RWPE1 (cell line): ENCODE measurements around the gene MAP2K6.

Source experiments
- CTCF ChIA-PET: fragments of 350-600 bp; sonication (Branson Sonifier 250); formaldehyde crosslinking; extraction: SDS; loops from one replicate; lab custom pipeline; 2021; lab: Yijun Ruan, JAX
- POLR2A ChIA-PET: fragments of 400-600 bp; formaldehyde crosslinking; extraction: SDS; loops from one replicate; lab custom pipeline; 2020; ENCODE audit warnings: antibody characterized with exemption; ENCODE audit not compliant: low non-redundant PET; lab: Yijun Ruan, JAX
- DNase-seq: peaks from one replicate; pipeline ENCODE4 v3.0.0; 2012; ENCODE audit warnings: low spot score
- H3K27ac ChIP-seq: fragments of 450-650 bp; 2 replicates; pipeline ENCODE4 v1.5.1; 2017
- CTCF ChIP-seq: fragments of 450-650 bp; conservative IDR thresholded peaks from 2 replicates; pipeline ENCODE4 v1.5.1; 2017; ENCODE audit warnings: low read depth, mild to moderate bottlenecking

The MAP2K6 gene

DNA sequence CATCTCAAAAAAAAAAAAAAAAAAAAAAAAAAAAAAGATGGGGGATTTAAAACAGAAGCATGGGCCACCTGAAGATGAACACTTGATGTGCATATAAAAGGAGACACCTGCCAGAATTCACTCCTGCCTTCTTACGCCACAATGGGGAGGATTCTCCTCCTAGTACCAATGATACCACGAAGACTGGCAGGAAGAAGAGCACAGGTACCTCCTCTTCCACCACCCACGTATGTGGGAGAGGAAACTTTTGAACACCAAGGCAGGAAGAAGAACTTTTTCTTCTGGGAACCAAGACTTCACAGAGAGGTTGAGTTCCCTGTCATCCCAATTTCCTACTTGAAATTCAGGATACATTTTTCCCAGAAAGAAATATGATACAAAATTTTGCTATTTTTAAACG is 2.7 kb upstream of the MAP2K6 start:
- DNase-seq, result no peak
- POLR2A ChIA-PET, result no interaction called here
- no peak for TF ChIP-seq CTCF
- H3K27ac ChIP-seq, result no peak overlapping the region
- CTCF ChIA-PET, result no interaction called here

DNA sequence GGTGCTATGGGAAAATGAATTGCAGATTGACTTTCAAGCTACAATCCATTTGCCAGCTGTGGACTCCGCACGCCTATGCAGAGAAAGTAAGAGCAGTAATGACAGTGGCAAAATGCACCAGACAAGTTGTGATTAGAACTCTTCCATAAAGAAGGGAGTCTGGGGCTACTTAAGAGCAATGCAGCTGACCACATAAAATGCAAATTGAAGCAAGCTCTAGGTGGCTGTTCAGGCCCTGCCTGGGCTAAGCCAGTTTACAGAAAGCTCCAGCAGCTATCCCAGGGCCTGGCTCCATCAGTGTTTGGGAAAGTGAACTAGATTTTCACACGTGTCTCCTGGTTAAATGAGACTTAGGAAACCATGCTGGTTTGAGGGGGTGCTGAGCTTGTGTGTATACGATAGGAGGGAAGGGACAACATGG is 2.2 kb upstream of the MAP2K6 start:
- POLR2A ChIA-PET, result no interaction called here

GRCh38 chr17:69415431-69415830 is 934 bp downstream of the MAP2K6 start:
- no peak for TF ChIP-seq CTCF
- no peak overlapping the region for H3K27ac ChIP-seq
- CTCF ChIA-PET, result interaction anchor here (0.6 kb wide), 1 partner anchor 13 kb away, joined by 3 read pairs; no protein-coding TSS in a partner anchor
- DNase-seq, result no peak
- POLR2A ChIA-PET, result no interaction called here

More for the DNA sequence above, 2.2 kb upstream of the MAP2K6 start:
- no peak for TF ChIP-seq CTCF
- H3K27ac ChIP-seq, result no peak overlapping the region
- no peak for DNase-seq
- CTCF ChIA-PET, result no interaction called here

GRCh38 chr17:69417545-69418483 is 3.3 kb downstream of the MAP2K6 start:
- H3K27ac ChIP-seq, result no peak overlapping the region
- DNase-seq, result no peak
- TF ChIP-seq CTCF, result no peak

GRCh38 chr17:69418535-69418934 is 4.0 kb downstream of the MAP2K6 start:
- ChIA-PET POLR2A (no interaction called here), CTCF (no interaction called here)
- no peak for TF ChIP-seq CTCF
- H3K27ac ChIP-seq, result no peak overlapping the region
- DNase-seq, result no peak

More at GRCh38 chr17:69417545-69418483, 3.3 kb downstream of the MAP2K6 start:
- CTCF ChIA-PET, result no interaction called here
- POLR2A ChIA-PET, result no interaction called here

GRCh38 chr17:69423450-69423849 is 9.0 kb downstream of the MAP2K6 start:
- ChIA-PET CTCF (no interaction called here), POLR2A (no interaction called here)
- DNase-seq, result no peak
- H3K27ac ChIP-seq, result no peak overlapping the region
- TF ChIP-seq CTCF, result no peak
